ENCODE results near the gene TRAF6. TPM values are rescaled to one million over a fixed set of nuclear protein-coding genes. Genes with fewer than 3 reads are reported as not detected.

The TRAF6 gene
- total and polyA plus RNA-seq, 9 of the 15 experiments (the other 6 are each of a cell fraction or from before 2014, with no cell fraction given), result 2.0 to 13.1 (median 8.2) TPM

- Histone ChIP-seq H3K9me1 (ENCODE audit: control insufficient read depth, insufficient read depth, low read length) (no peaks in the 10 kb centered on the region), H3K4me3 (no peak overlapping the region), H3K9me3 (replicated peaks; ENCODE audit: control insufficient read depth, insufficient read depth, low read depth, low read length) (no peaks in the 10 kb centered on the region), H3K79me2 (ENCODE audit: control insufficient read depth, insufficient read depth, low read length) (no peaks in the 10 kb centered on the region), H3K4me2 (ENCODE audit: insufficient read depth, low read length) (no peak overlapping the region), H3K27ac (ENCODE audit: extremely low read depth, low read depth, low read length) (no peak overlapping the region), H2AFZ (ENCODE audit: low read depth, low read length) (no peak overlapping the region), H3K36me3 (ENCODE audit: control insufficient read depth, insufficient read depth, low read length) (no peaks in the 10 kb centered on the region), H3K27me3 (ENCODE audit: control insufficient read depth in 2 of 2, insufficient read depth in 2 of 2, low read length in 2 of 2) (peaks cover 2 to 35% of the 10 kb centered on the region in 2 experiments; a peak in 3 of 5 replicates), H4K20me1 (replicated peaks; ENCODE audit: control insufficient read depth, insufficient read depth, low read length) (no peaks in the 10 kb centered on the region), H3K4me1 (replicated peaks in 1 of 2; ENCODE audit: control insufficient read depth in 2 of 2, insufficient read depth in 2 of 2, low read length in 2 of 2) (peaks cover 6 to 13% of the 10 kb centered on the region in 2 experiments; a peak in 3 of 5 replicates), H3K9ac (ENCODE audit: insufficient read depth in 1 of 2, low read depth in 2 of 2, low read length in 2 of 2) (no peak overlapping the region)
- BruUV-seq (replicated peaks), result no TSS peak
- no peak for DNase-seq (ENCODE audit: extremely low read depth in 1 of 4, low spot score in 3 of 4)
- TF ChIP-seq RBM39 (optimal IDR thresholded peaks at IDR 0.05; ENCODE audit: low read depth, low read length) (no peak), ZNF133 (CRISPR knock-in tag; IDR thresholded peaks at IDR 0.05) (no peak), FOSL1 (tag; conservative IDR thresholded peaks at IDR 0.05) (peak; percentile 6; the same call in 1 of the 2 replicates), PCBP2 (IDR thresholded peaks at IDR 0.05; ENCODE audit: low read depth, low read length, poor library complexity, severe bottlenecking) (no peak), C11orf30 (IDR thresholded peaks at IDR 0.05; ENCODE audit: low read depth) (no peak)
- intact Hi-C loops (cut with micrococcal nuclease), result loop anchor here (5.0 kb wide), 1 partner anchor 94 kb away; no protein-coding TSS in a partner anchor
- no peak for ATAC-seq
- FAIRE-seq, result no peak
- POLR2A ChIA-PET, result interaction anchor here (0.6 to 1.0 kb wide), 2 partner anchors 14 to 619 kb away, joined by 3 to 4 read pairs; no protein-coding TSS in a partner anchor
- CTCF ChIA-PET (ENCODE audit: low intra/inter-chr PET ratio), result no interaction called here
- in situ Hi-C loops (cut with MboI), result no loop called here
- 41% methylated on average over 6 of the region's 6 CpGs for WGBS (ENCODE audit: insufficient coverage, low coverage, missing lambda C conversion rate)
Observed at GRCh38 chr11:36456156-36456555, 53.9 kb downstream of the TRAF6 start.

GRCh38 chr11:36455658-36456111 lies 54.4 kb downstream of the TRAF6 start:
- 27% methylated on average over 7 of the region's 11 CpGs for WGBS (ENCODE audit: insufficient coverage, low coverage, missing lambda C conversion rate)

More at GRCh38 chr11:36455658-36456111, 54.4 kb downstream of the TRAF6 start:
- no TSS peak for BruUV-seq (replicated peaks)
- Histone ChIP-seq H3K9me3 (replicated peaks; ENCODE audit: control insufficient read depth, insufficient read depth, low read depth, low read length) (no peaks in the 10 kb centered on the region), H3K27ac (ENCODE audit: extremely low read depth, low read depth, low read length) (no peak overlapping the region), H3K4me2 (ENCODE audit: insufficient read depth, low read length) (no peak overlapping the region), H3K27me3 (ENCODE audit: control insufficient read depth in 2 of 2, insufficient read depth in 2 of 2, low read length in 2 of 2) (peaks cover 2 to 37% of the 10 kb centered on the region in 2 experiments; a peak in 3 of 5 replicates), H3K4me3 (no peak overlapping the region), H3K36me3 (ENCODE audit: control insufficient read depth, insufficient read depth, low read length) (no peaks in the 10 kb centered on the region), H3K4me1 (replicated peaks in 1 of 2; ENCODE audit: control insufficient read depth in 2 of 2, insufficient read depth in 2 of 2, low read length in 2 of 2) (peaks cover 6 to 13% of the 10 kb centered on the region in 2 experiments; a peak in 3 of 5 replicates), H3K9ac (ENCODE audit: insufficient read depth in 1 of 2, low read depth in 2 of 2, low read length in 2 of 2) (no peak overlapping the region), H2AFZ (ENCODE audit: low read depth, low read length) (peak overlapping the region; percentile 37; the same call in 1 of the 2 replicates), H4K20me1 (replicated peaks; ENCODE audit: control insufficient read depth, insufficient read depth, low read length) (no peaks in the 10 kb centered on the region), H3K9me1 (ENCODE audit: control insufficient read depth, insufficient read depth, low read length) (no peaks in the 10 kb centered on the region), H3K79me2 (ENCODE audit: control insufficient read depth, insufficient read depth, low read length) (no peaks in the 10 kb centered on the region)
- CTCF ChIA-PET (ENCODE audit: low intra/inter-chr PET ratio), result no interaction called here
- in situ Hi-C loops (cut with MboI), result no loop called here
- intact Hi-C loops (cut with micrococcal nuclease), result loop anchor here (5.0 kb wide), 1 partner anchor 93 kb away; no protein-coding TSS in a partner anchor
- POLR2A ChIA-PET, result interaction anchor here (0.6 to 0.8 kb wide), 2 partner anchors 619 to 915 kb away, joined by 3 read pairs; no protein-coding TSS in a partner anchor
- FAIRE-seq, result no peak
- peak; percentile 47 for ATAC-seq
- TF ChIP-seq HNRNPK (IDR thresholded peaks at IDR 0.05; ENCODE audit: low read depth, low read length, poor library complexity, severe bottlenecking) (no peak), JUND (IDR thresholded peaks at IDR 0.05; ENCODE audit: borderline replicate concordance, low read depth, low read length) (peak; percentile 45; the same call in 1 of the 2 replicates), JUND (tag; IDR thresholded peaks at IDR 0.05; ENCODE audit: borderline replicate concordance, low read depth, low read length) (0 out of 3 replicates have a peak, but pooled peaks have one; percentile 23), FOSL1 (tag; conservative IDR thresholded peaks at IDR 0.05) (peak; percentile 88), ATF3 (IDR thresholded peaks at IDR 0.05) (peak; percentile 38; the same call in 1 of the 2 replicates), ATF3 (CRISPR knock-in tag; conservative IDR thresholded peaks at IDR 0.05) (no peak), TFAP4 (CRISPR knock-in tag; IDR thresholded peaks at IDR 0.05; ENCODE audit: borderline replicate concordance) (0 out of 2 replicates have a peak, but pooled peaks have one; percentile 34), TRIM24 (IDR thresholded peaks at IDR 0.05) (no peak)
- DNase-seq (ENCODE audit: extremely low read depth in 1 of 4, low spot score in 3 of 4), result peak in 1 of 4 experiments; percentile 11
